Testis (tissue), 2 donors: ENCODE measurements around the gene CDH2.

ENCODE experiments used
- CTCF ChIP-seq, 3 experiments: fragments of 450-650 bp in 2 of 3; fragments of 200-600 bp in 1 of 3; sonication (generic) in 1 of 3; IDR thresholded peaks; one replicate each; pipeline ENCODE4 v1.5.1; 2016 to 2019; ENCODE audit warnings: antibody characterized with exemption in 3 of 3, mild to moderate bottlenecking in 2 of 3, moderate library complexity in 1 of 3
- POLR2A ChIP-seq: fragments of 450-650 bp; IDR thresholded peaks from one replicate; pipeline ENCODE4 v1.6.1; 2017; ENCODE audit warnings: antibody characterized with exemption, mild to moderate bottlenecking, moderate library complexity

DNA sequence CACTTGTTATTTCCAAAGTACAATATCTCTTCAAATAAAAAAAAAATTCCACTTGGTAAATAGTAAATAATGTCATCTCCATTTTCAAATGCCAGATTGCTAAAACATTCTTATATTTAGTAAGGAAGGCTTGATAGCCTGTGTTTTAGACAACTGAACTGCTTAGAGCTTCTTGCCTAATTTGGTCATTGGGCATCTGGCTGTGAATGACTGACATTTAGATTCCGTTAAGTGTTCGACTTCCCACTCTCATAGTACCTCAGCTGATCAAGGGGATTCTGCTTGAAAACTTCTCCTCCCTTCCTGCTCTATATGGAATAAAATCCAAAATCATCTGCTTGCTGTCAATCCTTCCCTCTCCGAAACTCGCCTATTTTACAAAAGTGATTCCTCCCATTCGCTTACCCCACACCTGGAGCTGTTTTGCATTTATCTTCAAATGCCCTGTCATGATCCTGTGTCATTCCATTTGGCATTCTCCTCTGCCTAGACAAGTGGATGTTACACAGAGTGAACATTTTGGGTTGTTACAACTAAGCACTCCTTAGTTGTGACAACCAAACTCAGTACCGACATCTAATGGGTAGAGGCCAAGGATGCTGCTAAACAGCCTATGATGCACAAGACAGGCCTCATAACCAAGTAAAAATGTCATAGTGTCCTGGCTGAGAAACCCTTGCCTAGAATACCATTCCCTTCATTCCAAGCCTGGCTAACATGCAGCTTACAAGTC, 181.0 kb downstream of the CDH2 start:
- TF ChIP-seq CTCF (IDR thresholded peaks at IDR 0.05) = no peak
- TF ChIP-seq POLR2A = no peak
